Trophoblast cell (in vitro differentiated cells and primary cell): ENCODE measurements around the gene CSF2RB.

Experiments used
- DNase-seq, 2 donors: peaks; one replicate each; pipeline ENCODE4 v3.0.0-alpha.2; 2016
- H2AFZ ChIP-seq: 2 replicates; pipeline ENCODE4 v1.6.1; 2013; ENCODE audit warnings: low read length, moderate library complexity, mild to moderate bottlenecking; ENCODE audit not compliant: insufficient read depth, poor library complexity
- H2AK5ac ChIP-seq: 2 replicates; pipeline ENCODE4 v1.6.1; 2013; ENCODE audit warnings: mild to moderate bottlenecking, low read length
- H2BK120ac ChIP-seq: 2 replicates; pipeline ENCODE4 v1.6.1; 2013; ENCODE audit warnings: low read length, mild to moderate bottlenecking, moderate library complexity; ENCODE audit not compliant: insufficient read depth, poor library complexity
- H2BK12ac ChIP-seq: 2 replicates; pipeline ENCODE4 v1.6.1; 2013; ENCODE audit warnings: mild to moderate bottlenecking, low read length, moderate library complexity
- H2BK5ac ChIP-seq: 2 replicates; pipeline ENCODE4 v1.6.1; 2013; ENCODE audit warnings: low read length, low read depth, moderate library complexity, mild to moderate bottlenecking; ENCODE audit not compliant: poor library complexity
- H3K14ac ChIP-seq: 2 replicates; pipeline ENCODE4 v1.6.1; 2013; ENCODE audit warnings: mild to moderate bottlenecking, low read length
- H3K18ac ChIP-seq: 2 replicates; pipeline ENCODE4 v1.6.1; 2013; ENCODE audit warnings: mild to moderate bottlenecking, low read length
- H3K23ac ChIP-seq: 2 replicates; pipeline ENCODE4 v1.6.1; 2013; ENCODE audit warnings: low read length
- H3K27ac ChIP-seq: 2 replicates; pipeline ENCODE4 v1.5.1; 2013; ENCODE audit warnings: low read depth, mild to moderate bottlenecking, inconsistent platforms, low read length, moderate library complexity
- H3K27me3 ChIP-seq: 2 replicates; pipeline ENCODE4 v1.6.1; 2013; ENCODE audit warnings: inconsistent platforms, mild to moderate bottlenecking, low read length, moderate library complexity; ENCODE audit not compliant: insufficient read depth
- H3K36me3 ChIP-seq, 2 experiments: 1 replicate in 1 of 2; 2 replicates in 1 of 2; pipeline ENCODE4 v1.6.1; 2013; ENCODE audit warnings: low read length in 2 of 2, mild to moderate bottlenecking in 2 of 2, moderate library complexity in 1 of 2; ENCODE audit not compliant: insufficient read depth in 2 of 2, control insufficient read depth in 1 of 2
- H3K4ac ChIP-seq: 2 replicates; pipeline ENCODE4 v1.6.1; 2013; ENCODE audit warnings: low read depth, mild to moderate bottlenecking, low read length, moderate library complexity
- H3K4me1 ChIP-seq, 2 experiments: 1 replicate in 1 of 2; 2 replicates in 1 of 2; pipeline ENCODE4 v1.6.1; 2013; ENCODE audit warnings: low read length in 2 of 2, mild to moderate bottlenecking in 2 of 2, moderate library complexity in 1 of 2; ENCODE audit not compliant: insufficient read depth in 2 of 2, control insufficient read depth in 1 of 2
- H3K4me2 ChIP-seq: 2 replicates; pipeline ENCODE4 v1.6.1; 2013; ENCODE audit warnings: inconsistent platforms, mild to moderate bottlenecking, low read length, moderate library complexity
- H3K4me3 ChIP-seq: 2 replicates; pipeline ENCODE4 v1.5.1; 2013; ENCODE audit warnings: mild to moderate bottlenecking, low read depth, low read length, inconsistent platforms
- H3K79me1 ChIP-seq: one replicate; pipeline ENCODE4 v1.6.1; 2013; ENCODE audit warnings: low read length
- H3K79me2 ChIP-seq: 2 replicates; pipeline ENCODE4 v1.6.1; 2013; ENCODE audit warnings: low read length, mild to moderate bottlenecking; ENCODE audit not compliant: control insufficient read depth, insufficient read depth, poor library complexity
- H3K9ac ChIP-seq: 2 replicates; pipeline ENCODE4 v1.6.1; 2013; ENCODE audit warnings: mild to moderate bottlenecking, low read length
- H3K9me3 ChIP-seq: 2 replicates; pipeline ENCODE4 v1.6.1; 2013; ENCODE audit warnings: low read depth, mild to moderate bottlenecking, control low read depth, inconsistent platforms, low read length; ENCODE audit not compliant: insufficient read depth
- H4K12ac ChIP-seq: 2 replicates; pipeline ENCODE4 v1.6.1; 2013; ENCODE audit warnings: low read depth, mild to moderate bottlenecking, low read length, moderate library complexity
- H4K8ac ChIP-seq: 2 replicates; pipeline ENCODE4 v1.6.1; 2013; ENCODE audit warnings: low read depth, mild to moderate bottlenecking, low read length, moderate library complexity
- H4K91ac ChIP-seq: one replicate; pipeline ENCODE4 v1.6.1; 2013; ENCODE audit warnings: low read depth, mild to moderate bottlenecking, low read length, moderate library complexity
- WGBS: extraction: QIAGEN DNeasy Blood & Tissue Kit; methylation state at CpG from one replicate; pipeline ENCODE4 v1.1.7; 2013; ENCODE audit warnings: missing lambda C conversion rate; ENCODE audit not compliant: insufficient read length, insufficient coverage; ENCODE audit errors: extremely low coverage; 5-methylcytosine and 5-hydroxymethylcytosine counted together

The CSF2RB gene

GRCh38 chr22:36935694-36936093, 22.3 kb downstream of the CSF2RB start:
- H3K9ac ChIP-seq: no peak overlapping the region
- no peak overlapping the region for H4K91ac ChIP-seq
- no peak overlapping the region for H4K8ac ChIP-seq
- no peak overlapping the region for H4K12ac ChIP-seq
- no peak overlapping the region for H3K18ac ChIP-seq
- no CpG with 5 or more reads among the region's 3 CpGs for WGBS
- H2BK5ac ChIP-seq: no peak overlapping the region
- no peaks in the 10 kb centered on the region for H3K4me1 ChIP-seq
- no peaks in the 10 kb centered on the region for H3K79me2 ChIP-seq
- no peaks in the 10 kb centered on the region for H3K27me3 ChIP-seq
- H3K4me2 ChIP-seq: no peak overlapping the region
- H3K23ac ChIP-seq: no peak overlapping the region
- no peak overlapping the region for H2AFZ ChIP-seq
- H3K4me3 ChIP-seq: no peak overlapping the region
- no peak overlapping the region for H2BK120ac ChIP-seq
- H2BK12ac ChIP-seq: no peak overlapping the region
- H3K79me1 ChIP-seq: no peaks in the 10 kb centered on the region
- DNase-seq: no peak
- H3K4ac ChIP-seq: no peak overlapping the region
- H3K14ac ChIP-seq: no peak overlapping the region
- no peak overlapping the region for H2AK5ac ChIP-seq
- H3K27ac ChIP-seq: no peak overlapping the region
- H3K36me3 ChIP-seq: no peaks in the 10 kb centered on the region
- peaks cover 3% of the 10 kb centered on the region for H3K9me3 ChIP-seq

- Histone ChIP-seq H2AFZ (no peak overlapping the region), H4K91ac (no peak overlapping the region), H3K4me3 (no peak overlapping the region), H3K14ac (no peak overlapping the region), H3K27me3 (no peaks in the 10 kb centered on the region), H3K4ac (no peak overlapping the region), H3K4me1 (no peaks in the 10 kb centered on the region), H2AK5ac (no peak overlapping the region), H3K27ac (no peak overlapping the region), H2BK5ac (no peak overlapping the region), H3K23ac (no peak overlapping the region), H3K9ac (no peak overlapping the region), H4K8ac (no peak overlapping the region), H3K4me2 (no peak overlapping the region), H2BK120ac (no peak overlapping the region), H3K79me1 (no peaks in the 10 kb centered on the region), H3K18ac (no peak overlapping the region), H3K9me3 (peaks cover 3% of the 10 kb centered on the region), H4K12ac (no peak overlapping the region), H3K79me2 (no peaks in the 10 kb centered on the region), H2BK12ac (no peak overlapping the region), H3K36me3 (no peaks in the 10 kb centered on the region)
- no peak for DNase-seq
- WGBS: no CpG with 5 or more reads among the region's 20 CpGs
Observed at GRCh38 chr22:36936362-36937116, 23.1 kb downstream of the CSF2RB start.

- no peak overlapping the region for H2BK120ac ChIP-seq
- no peak overlapping the region for H3K27ac ChIP-seq
- H2AK5ac ChIP-seq: no peak overlapping the region
- no peak overlapping the region for H3K23ac ChIP-seq
- no peak overlapping the region for H3K14ac ChIP-seq
- peaks cover 3% of the 10 kb centered on the region for H3K9me3 ChIP-seq
- no peak overlapping the region for H3K4ac ChIP-seq
- no CpG with 5 or more reads among the region's 14 CpGs for WGBS
- H3K4me2 ChIP-seq: no peak overlapping the region
- no peak overlapping the region for H4K8ac ChIP-seq
- H4K91ac ChIP-seq: no peak overlapping the region
- no peak overlapping the region for H2AFZ ChIP-seq
- no peak overlapping the region for H3K18ac ChIP-seq
- no peak overlapping the region for H2BK12ac ChIP-seq
- no peak overlapping the region for H3K9ac ChIP-seq
- no peaks in the 10 kb centered on the region for H3K4me1 ChIP-seq
- DNase-seq: no peak
- H3K4me3 ChIP-seq: no peak overlapping the region
- H3K36me3 ChIP-seq: no peaks in the 10 kb centered on the region
- H3K79me1 ChIP-seq: no peaks in the 10 kb centered on the region
- no peaks in the 10 kb centered on the region for H3K79me2 ChIP-seq
- H2BK5ac ChIP-seq: no peak overlapping the region
- no peaks in the 10 kb centered on the region for H3K27me3 ChIP-seq
- H4K12ac ChIP-seq: no peak overlapping the region
Observed at GRCh38 chr22:36937319-36938027, 24.0 kb downstream of the CSF2RB start.

GRCh38 chr22:36938028-36938425, 24.6 kb downstream of the CSF2RB start:
- no peak overlapping the region for H2AFZ ChIP-seq
- H3K79me1 ChIP-seq: no peaks in the 10 kb centered on the region
- no peaks in the 10 kb centered on the region for H3K36me3 ChIP-seq
- no peaks in the 10 kb centered on the region for H3K4me1 ChIP-seq
- no peak overlapping the region for H3K4me3 ChIP-seq
- no peak overlapping the region for H3K14ac ChIP-seq
- H2BK5ac ChIP-seq: no peak overlapping the region
- no peaks in the 10 kb centered on the region for H3K27me3 ChIP-seq
- H3K9me3 ChIP-seq: no peaks in the 10 kb centered on the region
- H3K27ac ChIP-seq: no peak overlapping the region
- H3K9ac ChIP-seq: no peak overlapping the region
- no peak overlapping the region for H4K91ac ChIP-seq
- H2BK120ac ChIP-seq: no peak overlapping the region
- WGBS: no CpG with 5 or more reads among the region's 12 CpGs
- H4K8ac ChIP-seq: no peak overlapping the region
- H4K12ac ChIP-seq: no peak overlapping the region
- H3K23ac ChIP-seq: no peak overlapping the region
- no peaks in the 10 kb centered on the region for H3K79me2 ChIP-seq
- H2BK12ac ChIP-seq: no peak overlapping the region
- DNase-seq: no peak
- no peak overlapping the region for H3K4me2 ChIP-seq
- H2AK5ac ChIP-seq: no peak overlapping the region
- H3K18ac ChIP-seq: no peak overlapping the region
- H3K4ac ChIP-seq: no peak overlapping the region
